ENCODE measurements around the gene PLEKHA6.
"Not testable (repeated sequence)": the region's sequence is repeated elsewhere in the genome, so short reads cannot be mapped to it uniquely, and the experiment has no call there.

Gene PLEKHA6

DNA sequence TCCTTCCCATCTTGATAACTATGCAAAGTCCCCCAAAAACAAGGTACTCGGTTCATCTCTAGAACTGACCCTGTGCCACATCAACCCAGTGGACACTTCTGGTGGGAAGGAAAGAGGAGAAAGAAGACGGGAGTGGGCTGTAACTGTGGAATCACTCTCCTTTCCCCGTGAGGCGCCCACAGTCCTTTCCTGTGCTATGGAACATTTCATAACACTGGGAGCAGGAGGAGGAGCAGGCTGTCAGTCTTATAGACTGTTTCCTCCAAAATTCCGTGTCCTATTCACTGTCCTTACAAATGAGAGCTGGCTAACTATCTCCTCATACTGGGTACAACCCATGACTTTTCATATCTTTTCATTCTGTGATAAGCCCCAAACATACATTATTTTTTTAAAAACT is 40.7 kb downstream of the PLEKHA6 start:
- no peak for DNase-seq (ENCODE audit: extremely low read depth, low read depth)
- TF ChIP-seq, protein P1, sequence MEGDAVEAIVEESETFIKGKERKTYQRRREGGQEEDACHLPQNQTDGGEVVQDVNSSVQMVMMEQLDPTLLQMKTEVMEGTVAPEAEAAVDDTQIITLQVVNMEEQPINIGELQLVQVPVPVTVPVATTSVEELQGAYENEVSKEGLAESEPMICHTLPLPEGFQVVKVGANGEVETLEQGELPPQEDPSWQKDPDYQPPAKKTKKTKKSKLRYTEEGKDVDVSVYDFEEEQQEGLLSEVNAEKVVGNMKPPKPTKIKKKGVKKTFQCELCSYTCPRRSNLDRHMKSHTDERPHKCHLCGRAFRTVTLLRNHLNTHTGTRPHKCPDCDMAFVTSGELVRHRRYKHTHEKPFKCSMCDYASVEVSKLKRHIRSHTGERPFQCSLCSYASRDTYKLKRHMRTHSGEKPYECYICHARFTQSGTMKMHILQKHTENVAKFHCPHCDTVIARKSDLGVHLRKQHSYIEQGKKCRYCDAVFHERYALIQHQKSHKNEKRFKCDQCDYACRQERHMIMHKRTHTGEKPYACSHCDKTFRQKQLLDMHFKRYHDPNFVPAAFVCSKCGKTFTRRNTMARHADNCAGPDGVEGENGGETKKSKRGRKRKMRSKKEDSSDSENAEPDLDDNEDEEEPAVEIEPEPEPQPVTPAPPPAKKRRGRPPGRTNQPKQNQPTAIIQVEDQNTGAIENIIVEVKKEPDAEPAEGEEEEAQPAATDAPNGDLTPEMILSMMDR (IDR thresholded peaks at IDR 0.05; ENCODE audit: low read depth, low read length): no peak

DNA sequence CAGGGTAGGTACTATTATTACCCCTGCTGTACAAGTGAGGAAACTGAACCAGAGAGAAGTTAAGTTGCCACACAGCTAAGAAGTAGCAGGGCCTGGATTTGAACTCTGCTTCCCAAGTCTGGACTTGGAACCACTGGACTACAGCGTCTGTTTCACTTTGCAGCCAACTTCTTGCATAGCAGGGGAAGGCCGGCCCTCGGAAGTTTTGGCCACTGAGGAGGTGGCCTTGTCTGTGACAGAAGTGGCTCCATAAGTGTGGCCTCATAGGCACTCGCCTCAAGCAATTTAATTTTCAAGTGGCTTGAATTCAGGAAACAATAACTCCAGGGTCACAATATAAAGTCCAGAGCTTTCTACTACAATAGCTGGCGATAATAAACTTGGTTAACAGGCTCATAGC is 41.4 kb downstream of the PLEKHA6 start:
- TF ChIP-seq, protein P1 (IDR thresholded peaks at IDR 0.05; ENCODE audit: low read depth, low read length): no peak
- DNase-seq (ENCODE audit: extremely low read depth, low read depth): no peak

DNA sequence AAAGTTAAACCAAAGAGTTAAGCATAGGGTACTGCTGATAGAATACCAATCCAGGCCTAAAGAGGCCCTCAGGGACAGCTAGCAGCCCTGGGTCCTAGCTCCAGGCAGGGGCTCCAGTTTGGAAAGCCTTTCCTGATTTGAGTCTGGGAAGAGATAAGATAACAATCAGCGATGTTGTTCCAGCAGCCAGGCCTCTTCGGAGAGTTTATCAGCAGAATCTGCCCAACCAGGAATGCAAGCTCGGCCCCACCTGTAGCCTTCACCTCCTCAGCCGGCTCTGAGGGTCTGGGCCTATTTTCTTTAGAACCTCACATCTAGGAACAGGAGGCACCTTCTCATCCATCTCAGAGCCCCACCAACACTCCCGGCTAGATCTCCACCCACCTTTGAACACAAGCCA is 42.6 kb downstream of the PLEKHA6 start:
- no peak for DNase-seq (ENCODE audit: extremely low read depth, low read depth)
- TF ChIP-seq, protein P1 (IDR thresholded peaks at IDR 0.05; ENCODE audit: low read depth, low read length): no peak

DNA sequence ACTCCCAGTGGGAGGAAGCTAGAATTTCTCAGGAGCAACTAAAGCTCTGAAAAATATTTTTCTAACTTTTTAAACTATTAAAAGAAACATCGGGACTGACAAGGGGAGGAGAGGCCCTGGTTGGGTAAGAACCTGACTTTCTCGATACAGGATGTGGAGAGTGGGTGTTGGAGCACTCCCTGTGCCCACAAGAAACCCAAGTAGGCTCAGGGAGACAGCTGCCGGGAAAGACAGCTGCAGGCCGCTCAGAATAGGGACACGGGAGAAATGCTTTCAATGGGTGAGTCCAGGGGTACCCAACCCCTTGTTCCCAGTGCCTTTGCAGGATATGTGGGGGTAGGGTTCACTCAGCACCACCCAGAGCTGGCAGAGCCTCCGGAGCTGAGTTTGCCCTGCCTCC is 43.6 kb downstream of the PLEKHA6 start:
- TF ChIP-seq, protein P1 (IDR thresholded peaks at IDR 0.05; ENCODE audit: low read depth, low read length): no peak
- DNase-seq (ENCODE audit: extremely low read depth, low read depth): no peak

DNA sequence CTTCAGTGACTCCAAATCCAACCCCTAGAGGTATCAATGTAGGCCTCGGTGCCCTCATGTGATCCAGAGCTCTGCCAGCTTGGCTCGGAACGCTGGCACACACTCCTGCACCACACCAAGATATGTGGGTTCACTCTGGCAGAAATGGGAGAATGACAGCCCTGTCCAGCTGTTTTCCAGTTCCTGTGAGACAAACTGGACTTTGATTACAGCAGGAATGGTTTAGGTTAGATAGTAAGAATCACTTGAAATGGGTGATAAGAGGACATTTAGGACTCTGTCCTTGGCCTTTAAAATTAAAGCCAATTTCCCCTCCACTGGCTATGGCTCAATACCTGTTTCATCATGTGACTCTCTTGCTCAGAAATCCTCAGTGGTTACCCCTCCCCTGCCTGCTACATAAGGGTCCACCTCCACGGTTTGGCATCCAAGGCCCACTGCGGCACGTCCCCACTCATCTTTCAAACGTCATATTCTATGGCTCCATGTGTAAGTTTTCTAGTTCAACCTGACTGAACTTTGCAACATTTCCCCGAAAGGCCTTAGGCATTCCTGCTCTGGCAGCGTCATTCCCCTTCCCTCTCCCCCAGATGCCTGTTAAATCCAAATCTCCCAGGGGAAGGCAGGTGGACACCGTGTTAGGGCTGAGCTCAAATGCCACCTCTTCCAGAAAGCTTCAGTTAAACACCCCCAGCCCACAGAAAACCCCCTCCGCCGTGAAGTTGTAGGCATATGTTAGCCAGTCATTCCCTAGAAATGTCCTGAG is 44.7 kb downstream of the PLEKHA6 start:
- TF ChIP-seq, protein P1 (IDR thresholded peaks at IDR 0.05; ENCODE audit: low read depth, low read length): no peak
- DNase-seq (ENCODE audit: extremely low read depth, low read depth): no peak

GRCh38 chr1:204314171-204314892 is 45.4 kb downstream of the PLEKHA6 start:
- TF ChIP-seq, protein P1 (IDR thresholded peaks at IDR 0.05; ENCODE audit: low read depth, low read length): no peak
- no peak for DNase-seq (ENCODE audit: extremely low read depth, low read depth)

DNA sequence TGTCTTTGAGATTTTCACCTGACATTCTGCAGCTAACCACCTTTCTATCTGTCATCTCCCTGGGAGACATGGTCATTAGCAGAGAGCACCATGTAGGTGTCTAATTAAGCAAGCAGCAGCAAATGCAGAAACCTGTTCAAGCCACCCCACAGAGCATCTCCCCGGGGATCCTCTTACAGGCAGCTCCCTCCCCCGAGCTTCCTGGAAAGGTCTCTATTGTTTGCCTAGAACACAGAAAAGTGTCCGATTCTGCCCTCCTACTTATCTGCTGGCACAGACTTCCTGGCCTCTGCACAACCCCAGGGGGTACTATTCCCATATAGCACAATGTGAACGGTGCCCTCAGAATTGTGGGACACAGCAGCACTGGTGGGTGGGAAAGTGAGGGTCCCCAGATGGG is 46.1 kb downstream of the PLEKHA6 start:
- TF ChIP-seq, protein P1 (IDR thresholded peaks at IDR 0.05; ENCODE audit: low read depth, low read length): no peak
- no peak for DNase-seq (ENCODE audit: extremely low read depth, low read depth)

- DNase-seq (ENCODE audit: extremely low read depth, low read depth): not testable (repeated sequence)
These were observed 48.8 kb downstream of the PLEKHA6 start for GRCh38 chr1:204310970-204311369.
